CD4-positive, alpha-beta T cell treated with Interleukin-12 subunit alpha and Interleukin-12 subunit beta, for 1 hour (primary cell): ENCODE results near the gene ISLR.

Experiments used
- DNase-seq: peaks from one replicate; pipeline ENCODE4 v3.0.0-alpha.2; 2020

ISLR gene, protein sequence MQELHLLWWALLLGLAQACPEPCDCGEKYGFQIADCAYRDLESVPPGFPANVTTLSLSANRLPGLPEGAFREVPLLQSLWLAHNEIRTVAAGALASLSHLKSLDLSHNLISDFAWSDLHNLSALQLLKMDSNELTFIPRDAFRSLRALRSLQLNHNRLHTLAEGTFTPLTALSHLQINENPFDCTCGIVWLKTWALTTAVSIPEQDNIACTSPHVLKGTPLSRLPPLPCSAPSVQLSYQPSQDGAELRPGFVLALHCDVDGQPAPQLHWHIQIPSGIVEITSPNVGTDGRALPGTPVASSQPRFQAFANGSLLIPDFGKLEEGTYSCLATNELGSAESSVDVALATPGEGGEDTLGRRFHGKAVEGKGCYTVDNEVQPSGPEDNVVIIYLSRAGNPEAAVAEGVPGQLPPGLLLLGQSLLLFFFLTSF

DNA sequence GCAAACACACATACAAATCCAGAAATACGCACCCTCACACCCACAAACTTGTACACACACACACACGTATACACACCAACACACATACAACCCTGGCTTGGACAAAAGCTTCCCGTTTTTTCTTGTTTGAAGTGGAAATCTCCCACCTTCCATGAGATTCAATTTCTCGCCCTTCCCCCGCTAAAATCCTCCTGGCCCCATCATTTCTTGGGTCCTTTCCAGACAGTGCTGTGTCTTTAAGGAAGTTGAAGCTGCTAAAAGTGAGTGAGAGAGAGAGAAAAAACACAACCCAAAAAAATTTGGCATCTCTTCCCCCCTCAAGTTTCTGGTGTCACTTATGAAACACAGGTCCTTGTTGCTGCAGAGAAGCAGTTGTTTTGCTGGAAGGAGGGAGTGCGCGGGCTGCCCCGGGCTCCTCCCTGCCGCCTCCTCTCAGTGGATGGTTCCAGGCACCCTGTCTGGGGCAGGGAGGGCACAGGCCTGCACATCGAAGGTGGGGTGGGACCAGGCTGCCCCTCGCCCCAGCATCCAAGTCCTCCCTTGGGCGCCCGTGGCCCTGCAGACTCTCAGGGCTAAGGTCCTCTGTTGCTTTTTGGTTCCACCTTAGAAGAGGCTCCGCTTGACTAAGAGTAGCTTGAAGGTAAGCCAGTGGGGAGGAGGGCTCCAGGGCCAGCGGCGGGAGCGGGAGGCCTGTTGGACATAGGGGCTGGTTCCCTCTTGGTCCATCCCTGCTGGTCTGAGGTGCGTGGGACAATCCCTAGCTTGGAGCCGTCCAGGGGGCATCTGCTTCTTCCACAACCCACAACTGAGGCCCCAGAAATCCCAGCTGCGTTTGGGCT lies at the start of gene ISLR:
Gene ISLR (plus strand): TSS at position 331 of the 839 bp plus-strand sequence. CDS start 1,149 bp downstream, outside the sequence.
- no peak for DNase-seq

- no peak for DNase-seq
Measured at GRCh38 chr15:74124196-74124595, 49.3 kb upstream of the ISLR start.

GRCh38 chr15:74124759-74125158 lies 48.8 kb upstream of the ISLR start:
- DNase-seq = no peak

DNA sequence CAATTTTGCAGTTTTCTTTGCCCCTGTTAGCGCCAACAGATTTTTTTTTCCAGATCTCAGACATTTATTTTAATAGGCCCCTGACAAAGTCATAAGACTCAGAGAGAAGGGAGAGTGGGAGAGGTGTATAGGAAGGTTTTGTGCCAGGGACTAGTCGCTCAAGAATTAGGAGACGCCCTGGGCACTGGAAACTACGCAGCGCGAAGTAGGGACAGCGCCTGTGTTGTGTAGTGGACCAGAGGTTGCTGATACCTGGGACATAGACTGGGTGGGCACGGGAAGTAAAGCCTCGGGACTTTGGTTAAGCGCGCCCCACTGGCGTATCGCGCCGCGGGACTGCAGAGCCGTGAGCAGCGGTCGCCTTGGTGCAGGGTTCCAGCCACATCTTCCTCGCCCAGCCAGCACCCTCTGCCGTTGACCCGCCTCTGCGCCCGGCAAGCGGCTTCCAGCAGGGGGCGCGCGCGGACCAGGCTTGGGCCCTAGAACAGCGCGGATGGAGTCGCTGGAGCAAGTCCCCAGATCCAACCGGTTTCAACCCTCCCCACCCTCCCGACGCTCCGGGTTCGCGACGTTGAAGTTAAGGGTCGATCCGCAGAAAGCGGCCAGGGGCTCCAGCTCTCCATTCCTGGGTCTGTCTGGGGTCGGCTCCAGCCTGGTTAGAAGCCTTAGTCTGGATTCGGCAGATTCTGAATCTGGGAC lies 46.1 kb upstream of the ISLR start:
- DNase-seq = peak; percentile 79

DNA sequence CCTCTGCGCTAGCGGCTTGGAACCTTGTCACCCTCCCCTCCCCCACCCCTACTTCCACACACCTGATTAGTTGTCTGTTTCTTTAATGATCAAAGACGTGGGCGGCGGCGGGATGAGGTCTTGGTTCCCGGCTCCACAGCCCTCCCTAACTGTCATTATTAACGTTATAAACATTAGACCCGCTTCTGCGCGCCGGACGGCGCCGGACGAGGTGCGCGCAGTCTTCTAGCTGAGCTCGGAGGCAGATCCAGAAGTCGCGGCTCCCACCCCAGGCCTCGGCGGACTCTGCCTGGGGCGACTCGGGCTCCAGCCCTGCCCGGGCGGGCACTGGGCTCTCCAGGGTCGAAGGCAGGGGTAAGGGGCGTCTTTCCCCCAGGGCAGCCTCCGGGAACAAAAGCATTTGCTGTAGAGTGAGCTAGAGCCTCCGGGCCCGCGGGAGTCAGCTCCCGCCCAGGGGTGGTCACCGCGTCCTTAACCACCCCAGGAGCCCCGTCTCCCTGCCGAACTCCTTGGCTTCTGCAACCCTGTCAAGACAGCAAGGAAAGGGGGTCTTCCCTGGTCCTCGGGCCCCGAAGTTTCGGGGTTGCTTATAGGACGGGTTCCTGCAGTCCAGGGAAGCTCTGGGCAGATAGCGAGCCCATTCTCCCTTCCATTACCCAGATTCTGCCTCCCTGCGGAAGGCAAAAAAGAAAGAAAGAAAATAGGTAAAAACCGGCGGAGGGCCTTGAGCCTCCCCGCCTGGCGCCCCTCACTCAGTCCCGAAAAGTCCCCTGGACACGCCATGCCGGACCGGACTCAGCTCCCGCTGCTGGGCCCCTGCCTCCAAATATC lies 45.3 kb upstream of the ISLR start:
- no peak for DNase-seq

DNA sequence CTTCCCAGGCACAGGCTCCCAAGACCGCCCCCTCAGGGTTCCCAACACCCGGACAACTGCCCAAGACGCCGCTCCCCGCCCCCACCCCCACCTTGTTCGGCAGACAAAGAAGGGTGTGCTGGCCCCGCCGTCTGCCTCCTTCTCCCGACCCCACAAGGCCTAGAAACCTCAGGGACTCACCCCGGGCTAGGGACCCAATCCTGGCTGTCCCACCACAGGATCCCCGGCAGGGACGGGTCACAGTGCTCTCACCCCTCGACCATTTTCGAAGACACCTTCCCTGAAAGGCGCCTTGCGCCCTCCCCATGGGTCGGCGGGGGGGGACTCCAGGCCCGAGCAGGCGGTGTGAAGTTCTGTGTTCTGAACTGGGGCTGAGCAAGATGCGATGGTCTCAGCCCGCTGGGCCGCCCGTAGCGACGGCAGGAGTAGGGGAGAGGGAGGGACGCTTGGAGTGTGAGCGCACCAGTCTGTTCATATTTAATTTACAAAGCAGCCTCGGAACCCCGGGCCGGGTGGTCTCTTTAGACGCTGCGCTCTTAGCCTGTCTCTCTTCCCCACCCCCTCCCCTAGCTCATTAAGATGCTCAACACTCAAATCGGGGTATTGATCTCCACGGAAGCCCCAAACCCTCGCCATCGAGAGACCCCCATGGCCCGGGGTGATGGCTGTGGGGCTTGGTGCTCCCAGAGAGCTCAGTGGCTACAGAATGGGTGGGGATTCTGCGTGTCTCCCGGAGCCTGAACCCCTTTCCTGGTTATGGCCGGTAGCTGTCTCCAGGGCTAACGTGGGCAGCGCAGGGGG lies 44.5 kb upstream of the ISLR start:
- no peak for DNase-seq

DNA sequence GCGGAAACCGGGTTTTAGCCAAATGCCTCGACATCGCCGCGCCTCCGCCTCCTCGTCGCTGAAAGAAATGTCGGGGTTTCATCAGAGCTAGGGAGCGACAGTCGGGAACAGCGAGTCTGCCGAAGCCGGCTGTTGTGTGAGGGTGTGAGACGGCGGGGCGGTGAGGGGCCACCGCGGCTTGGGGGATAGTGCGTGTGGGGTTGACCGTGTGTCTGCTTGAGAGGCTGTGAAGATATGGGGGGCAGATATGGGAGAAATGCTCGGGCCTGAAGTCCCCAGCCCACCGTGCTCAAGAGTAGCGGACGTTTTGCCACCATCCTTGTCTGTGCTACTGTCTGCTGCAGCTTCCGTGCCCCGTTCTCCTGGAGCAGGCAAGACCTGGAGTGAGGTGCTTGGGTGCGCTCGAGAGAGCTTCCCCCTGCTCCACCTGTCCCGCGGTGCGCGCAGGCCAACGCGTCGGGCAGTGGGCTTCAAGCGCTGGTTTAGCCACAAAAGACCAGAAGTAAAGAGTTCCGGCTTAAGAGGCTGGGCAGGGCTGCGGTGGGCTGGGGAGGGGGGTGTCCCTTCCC lies 43.8 kb upstream of the ISLR start:
- no peak for DNase-seq

DNA sequence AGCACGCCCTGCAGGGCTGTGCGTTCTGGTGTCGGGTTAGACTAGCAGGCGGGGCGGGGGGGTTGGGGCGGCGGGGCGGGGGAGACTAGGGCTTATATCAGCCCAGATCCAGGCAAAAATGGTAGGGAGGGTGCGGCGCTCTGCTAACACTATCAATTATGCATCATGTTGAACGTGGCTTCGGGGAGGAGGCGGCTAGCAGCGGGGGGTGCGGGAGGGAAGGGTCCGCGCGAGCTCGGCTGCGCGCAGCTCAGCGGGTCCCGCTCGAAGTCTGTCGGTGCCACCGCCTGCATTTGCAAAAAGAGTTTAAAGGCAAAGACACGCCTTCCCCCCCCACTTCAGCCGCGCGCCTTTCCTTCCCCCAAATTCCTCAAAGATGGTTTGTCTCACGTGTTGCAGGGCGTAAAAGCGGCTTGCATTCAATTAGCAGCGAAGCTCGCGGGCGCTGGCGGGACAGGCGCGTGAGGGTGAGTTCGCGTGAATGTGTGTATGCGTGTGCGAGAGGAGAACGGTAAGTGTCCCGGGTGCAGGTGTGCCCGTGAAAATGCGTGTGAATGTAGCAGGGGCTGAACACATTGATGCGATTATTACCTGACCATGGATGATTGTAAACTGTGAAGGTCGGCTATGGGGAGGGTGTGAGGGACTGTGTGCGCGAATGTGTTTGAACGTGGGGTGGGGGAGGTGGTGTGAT lies 43.2 kb upstream of the ISLR start, which contains the start of gene ISLR2:
Gene ISLR2 (plus strand): TSS at position 432 of the 694 bp plus-strand sequence. CDS start 2,169 bp downstream, outside the sequence.
- DNase-seq = no peak

DNA sequence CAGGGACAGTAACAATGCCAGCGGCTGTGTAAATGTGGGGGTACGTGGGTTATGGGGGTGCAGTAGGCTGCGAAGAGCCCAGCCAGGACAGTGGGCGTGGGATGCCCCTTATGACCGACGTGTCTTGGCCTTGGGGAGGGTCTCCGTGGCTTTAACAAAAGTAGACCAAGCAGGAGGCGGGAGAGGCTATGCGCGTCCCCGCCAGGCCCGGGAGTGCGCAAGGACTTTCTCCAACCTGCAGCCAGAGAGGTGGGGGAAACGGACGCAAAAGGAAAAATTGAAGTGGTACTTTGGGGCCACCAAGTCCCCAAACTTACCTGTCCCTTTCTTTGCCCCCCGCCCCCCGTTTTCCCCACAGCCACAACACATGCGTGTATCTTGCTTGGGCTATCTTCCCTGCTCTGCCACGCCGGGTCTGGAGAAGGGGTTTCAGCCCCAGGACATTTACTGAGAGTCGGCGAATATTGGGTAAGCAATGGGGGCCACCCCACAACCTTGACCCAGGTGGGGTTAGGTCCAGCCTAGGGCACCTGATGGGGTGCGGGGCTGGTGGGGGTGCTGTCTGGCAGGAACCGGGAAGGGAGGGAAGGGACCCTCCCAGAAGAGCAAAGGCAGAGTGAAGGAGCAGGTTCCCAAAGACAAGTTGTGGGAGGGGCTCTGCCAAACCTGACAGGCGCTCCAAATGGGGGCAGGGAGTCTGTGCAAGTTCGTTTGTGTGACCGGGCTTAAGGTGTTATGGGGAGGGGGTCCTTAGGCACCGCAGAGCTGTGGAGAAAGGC lies 42.5 kb upstream of the ISLR start:
- no peak for DNase-seq

DNA sequence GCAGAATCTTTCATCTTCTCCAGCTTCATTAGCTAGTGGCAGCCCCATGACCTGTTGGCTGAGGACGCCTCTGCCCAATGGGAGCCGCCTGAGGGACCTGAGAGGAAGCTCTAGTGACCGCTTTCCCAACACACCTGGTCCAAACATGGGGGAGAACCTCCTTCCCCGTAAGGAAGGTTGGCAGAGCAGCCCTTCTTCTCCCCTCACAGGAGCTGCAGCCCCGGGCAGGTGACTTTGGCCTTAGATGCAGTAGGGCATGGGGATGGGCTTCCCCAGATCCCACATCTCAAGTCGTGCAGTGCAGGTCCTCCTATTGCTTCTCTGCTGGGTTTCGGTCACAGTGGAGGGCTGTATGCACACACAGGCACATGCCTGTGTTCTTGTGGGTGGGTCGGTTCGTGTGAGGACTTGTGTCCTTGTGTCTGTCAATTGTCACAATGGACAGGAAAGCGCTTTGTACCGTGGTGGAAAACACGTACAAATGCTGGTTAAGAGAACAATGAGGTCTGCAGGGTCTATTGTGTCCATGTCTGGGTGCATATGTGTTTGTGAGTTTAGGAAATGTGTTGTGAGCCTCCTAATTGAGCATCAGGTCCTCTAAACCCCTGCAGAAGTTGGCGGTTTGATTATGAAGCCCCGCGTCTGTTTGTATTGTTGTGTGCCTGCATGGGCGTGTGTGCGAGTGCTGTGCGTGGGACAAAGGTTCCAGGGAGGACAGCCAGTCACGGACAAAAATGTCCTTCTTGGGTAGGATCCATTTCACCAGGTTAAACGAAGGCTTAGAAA lies 41.7 kb upstream of the ISLR start:
- no peak for DNase-seq

- DNase-seq = no peak
Measured at GRCh38 chr15:74132681-74133651, 40.5 kb upstream of the ISLR start.

GRCh38 chr15:74133694-74134386 lies 39.7 kb upstream of the ISLR start:
- DNase-seq = no peak

DNA sequence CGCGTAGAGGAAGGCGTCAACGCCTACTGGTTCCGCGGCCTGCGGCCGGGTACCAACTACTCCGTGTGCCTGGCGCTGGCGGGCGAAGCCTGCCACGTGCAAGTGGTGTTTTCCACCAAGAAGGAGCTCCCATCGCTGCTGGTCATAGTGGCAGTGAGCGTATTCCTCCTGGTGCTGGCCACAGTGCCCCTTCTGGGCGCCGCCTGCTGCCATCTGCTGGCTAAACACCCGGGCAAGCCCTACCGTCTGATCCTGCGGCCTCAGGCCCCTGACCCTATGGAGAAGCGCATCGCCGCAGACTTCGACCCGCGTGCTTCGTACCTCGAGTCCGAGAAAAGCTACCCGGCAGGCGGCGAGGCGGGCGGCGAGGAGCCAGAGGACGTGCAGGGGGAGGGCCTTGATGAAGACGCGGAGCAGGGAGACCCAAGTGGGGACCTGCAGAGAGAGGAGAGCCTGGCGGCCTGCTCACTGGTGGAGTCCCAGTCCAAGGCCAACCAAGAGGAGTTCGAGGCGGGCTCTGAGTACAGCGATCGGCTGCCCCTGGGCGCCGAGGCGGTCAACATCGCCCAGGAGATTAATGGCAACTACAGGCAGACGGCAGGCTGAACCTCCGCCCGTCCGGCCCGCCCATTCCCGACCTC lies 39.0 kb upstream of the ISLR start:
- no peak for DNase-seq

- no peak for DNase-seq
Measured at GRCh38 chr15:74135041-74135565, 38.4 kb upstream of the ISLR start.

DNA sequence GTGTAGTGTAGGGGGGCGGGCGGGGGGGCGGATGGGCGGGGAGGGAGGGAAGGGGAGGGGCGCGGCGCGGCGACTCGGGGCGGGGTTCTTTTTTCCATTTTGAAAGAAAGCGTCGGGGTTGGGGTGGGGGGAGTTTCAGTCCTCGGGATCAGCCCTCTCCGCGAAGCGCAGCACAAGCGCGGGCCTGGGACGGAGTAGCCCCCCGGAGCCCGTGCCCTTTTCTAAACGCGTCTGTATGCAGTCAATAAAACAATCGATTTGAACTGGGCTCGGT lies 37.0 kb upstream of the ISLR start:
- DNase-seq = no peak

DNA sequence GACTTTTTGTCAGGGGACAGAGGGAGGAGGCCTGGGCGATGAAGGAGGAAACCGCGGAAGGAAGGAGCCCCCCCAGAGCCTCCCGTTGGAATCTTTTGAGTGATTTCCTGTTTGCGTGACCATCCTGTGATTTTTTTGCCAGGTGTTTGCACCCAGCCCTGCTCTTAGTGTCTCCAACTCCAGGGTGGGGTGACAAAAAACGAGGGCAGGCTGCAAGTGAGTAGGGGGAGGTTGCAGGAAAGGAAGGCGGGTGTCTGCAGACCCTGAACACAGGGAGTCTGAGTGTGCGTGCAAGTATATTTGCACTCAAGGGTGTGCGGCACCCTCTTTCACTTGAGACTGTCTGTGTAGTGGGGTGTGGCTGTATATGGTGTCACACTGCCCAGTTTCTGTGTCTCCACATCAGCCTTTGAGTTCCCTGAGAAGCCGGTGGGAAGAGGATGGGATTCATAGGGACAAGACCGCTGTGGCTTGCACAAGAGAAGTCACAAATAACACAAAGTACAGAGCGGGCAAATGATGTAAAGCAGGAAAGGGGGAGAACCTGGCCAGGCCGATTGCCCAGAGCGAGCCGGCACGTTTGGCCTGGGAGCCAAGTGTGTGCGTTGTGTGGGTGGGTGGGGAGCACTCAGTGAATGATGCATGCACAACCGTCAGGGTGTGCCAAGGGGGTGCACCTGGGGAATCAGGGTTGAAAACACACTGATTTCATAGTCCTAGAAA lies 36.5 kb upstream of the ISLR start:
- no peak for DNase-seq
